Small intestine (tissue), 7 donors: ENCODE results near the gene ZNF521. TPM values are rescaled to one million over a fixed set of nuclear protein-coding genes. Genes with fewer than 3 reads are reported as not detected.

ENCODE experiments used
- DNase-seq, 2 donors: peaks; one replicate each; pipeline versions ENCODE4 v3.0.0 to v3.0.0-alpha.2; 2013
- FAIRE-seq: peaks from 2 replicates; lab custom pipeline; 2012; peaks lifted over from hg19 to GRCh38; lab: Jason Lieb, UNC
- H3K27ac ChIP-seq, 3 donors: one replicate each; pipeline ENCODE4 v1.5.1; 2013; ENCODE audit warnings: low read length in 2 of 3, mild to moderate bottlenecking in 2 of 3, control low read depth in 1 of 3, inconsistent platforms in 1 of 3, low read depth in 1 of 3, moderate library complexity in 1 of 3
- H3K27me3 ChIP-seq, 3 donors: one replicate each; pipeline ENCODE4 v1.6.1; 2013; ENCODE audit warnings: low read length in 3 of 3, inconsistent platforms in 1 of 3; ENCODE audit not compliant: control insufficient read depth in 3 of 3, insufficient read depth in 3 of 3
- H3K36me3 ChIP-seq, 3 donors: one replicate each; pipeline ENCODE4 v1.6.1; 2013; ENCODE audit warnings: low read length in 3 of 3, inconsistent platforms in 1 of 3, low read depth in 1 of 3, mild to moderate bottlenecking in 1 of 3, moderate library complexity in 1 of 3; ENCODE audit not compliant: control insufficient read depth in 3 of 3, insufficient read depth in 2 of 3
- H3K4me1 ChIP-seq, 3 donors: one replicate each; pipeline ENCODE4 v1.6.1; 2013; ENCODE audit warnings: low read length in 2 of 3, inconsistent platforms in 1 of 3, low read depth in 1 of 3, mild to moderate bottlenecking in 1 of 3, moderate library complexity in 1 of 3; ENCODE audit not compliant: control insufficient read depth in 3 of 3, insufficient read depth in 2 of 3
- H3K4me3 ChIP-seq, 3 donors: one replicate each; pipeline ENCODE4 v1.5.1; 2013; ENCODE audit warnings: low read length in 3 of 3, control low read depth in 1 of 3, inconsistent platforms in 1 of 3, low read depth in 1 of 3, mild to moderate bottlenecking in 1 of 3, moderate library complexity in 1 of 3
- H3K9me3 ChIP-seq, 2 donors: one replicate each; pipeline ENCODE4 v1.6.1; 2013; ENCODE audit warnings: low read depth in 1 of 2, low read length in 1 of 2; ENCODE audit not compliant: control insufficient read depth in 2 of 2, insufficient read depth in 1 of 2
- WGBS, 3 donors: extraction: QIAGEN DNeasy Blood & Tissue Kit; methylation state at CpG; one replicate each; pipeline ENCODE4 v1.1.7; 2013; 5-methylcytosine and 5-hydroxymethylcytosine counted together
- polyA plus RNA-seq, 4 donors: library from polyadenylated mRNA; stranded (reverse) in 3 of 4; unstranded in 1 of 4; fragments of 200-250 nt in 3 of 4; fragments of 120-200 nt in 1 of 4; gene quantifications; one replicate each; pipeline versions ENCODE4 v1.2.1 to v1.2.3, GENCODE V29; 2013
- donor health status: healthy with polysubstance abuse.
- donor health status: control.
- donor health status: control.
- donor health status: Bipolar disorder and iron deficiency.
- donor health status: healthy.

ZNF521 gene
- polyA plus RNA-seq, 4 donors, result 3.5 to 5.5 (median 3.9) TPM; not detected in 1

DNA sequence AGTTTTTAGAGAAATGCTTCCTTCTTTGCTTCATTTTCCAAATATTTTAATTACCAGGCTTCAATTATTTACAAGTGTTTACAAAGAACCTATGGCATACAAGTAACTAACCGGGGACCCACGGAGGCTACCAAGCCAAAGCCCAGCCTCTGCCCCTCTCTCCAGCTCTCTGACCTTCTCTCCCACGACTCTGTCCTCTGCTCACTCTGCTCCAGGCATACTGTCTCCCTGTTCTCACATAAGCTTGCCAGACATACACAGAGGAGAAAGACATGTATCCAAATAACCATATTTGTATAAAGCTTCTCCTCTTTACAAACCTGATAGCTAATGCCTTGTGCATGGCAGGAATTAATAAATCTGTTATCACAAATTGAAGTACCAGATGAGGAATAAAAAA, 141.3 kb downstream of the ZNF521 start:
- Histone ChIP-seq H3K4me3 (no peak overlapping the region), H3K36me3 (no peaks in the 10 kb centered on the region), H3K27ac (no peak overlapping the region), H3K4me1 (no peaks in the 10 kb centered on the region), H3K9me3 (no peaks in the 10 kb centered on the region), H3K27me3 (no peaks in the 10 kb centered on the region)
- DNase-seq (no peak), FAIRE-seq (no peak)
- 65 to 78% (median 72%) methylated on average over 3 of the region's 3 CpGs for WGBS, 3 donors

DNA sequence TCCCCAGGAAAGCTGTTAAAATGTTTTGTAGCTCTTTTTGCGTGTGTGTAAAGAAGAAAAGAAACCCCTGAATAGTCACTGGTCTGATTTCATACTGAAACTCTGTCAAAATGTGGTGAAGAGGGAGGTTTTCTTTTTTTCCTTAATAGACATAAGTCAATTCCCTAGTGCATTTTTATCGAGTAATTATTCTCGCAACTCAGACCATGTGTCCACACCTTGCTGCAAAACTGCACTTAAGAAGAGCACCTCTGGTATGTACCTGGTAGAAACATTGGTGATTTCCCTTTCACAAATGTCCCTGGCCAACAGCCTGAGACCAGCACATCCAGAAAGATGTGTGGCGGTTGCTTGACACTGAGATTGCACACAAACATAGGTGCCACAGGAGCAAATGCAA, 159.9 kb downstream of the ZNF521 start:
- Histone ChIP-seq H3K36me3 (no peaks in the 10 kb centered on the region), H3K27ac (no peak overlapping the region), H3K4me1 (no peaks in the 10 kb centered on the region), H3K9me3 (no peaks in the 10 kb centered on the region), H3K4me3 (no peak overlapping the region), H3K27me3 (peaks cover 0 to 2% (median 0%) of the 10 kb centered on the region in 3 donors)
- DNase-seq (no peak), FAIRE-seq (no peak)
- WGBS, 3 donors, result 81 to 87% (median 83%) methylated on average over 4 of the region's 4 CpGs

DNA sequence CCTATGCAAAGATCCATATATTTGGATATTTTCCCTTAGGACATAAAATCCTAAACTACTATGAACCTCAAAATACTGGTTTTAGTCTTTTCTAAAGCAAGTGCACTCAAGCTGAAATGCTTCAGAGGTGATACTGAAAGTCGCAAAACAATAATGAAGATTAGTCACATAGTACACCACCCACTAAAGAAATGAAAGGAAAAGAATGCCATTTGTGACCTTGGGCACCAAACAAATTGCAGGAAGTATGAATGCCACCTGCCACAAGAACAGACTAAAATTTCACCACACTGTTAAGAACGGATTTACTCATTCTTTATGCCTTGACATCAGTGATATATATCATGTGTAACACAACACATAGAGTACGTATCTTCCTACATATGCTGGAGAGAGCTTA, 161.5 kb downstream of the ZNF521 start:
- 28 to 69% (median 42%) methylated on average over 3 of the region's 3 CpGs for WGBS, 3 donors
- Histone ChIP-seq H3K9me3 (no peaks in the 10 kb centered on the region), H3K4me1 (no peaks in the 10 kb centered on the region), H3K4me3 (no peak overlapping the region), H3K36me3 (no peaks in the 10 kb centered on the region), H3K27ac (no peak overlapping the region), H3K27me3 (peaks cover 0 to 2% (median 0%) of the 10 kb centered on the region in 3 donors)
- peak in 1 of 2 donors; percentile 10 for DNase-seq
- no peak for FAIRE-seq

DNA sequence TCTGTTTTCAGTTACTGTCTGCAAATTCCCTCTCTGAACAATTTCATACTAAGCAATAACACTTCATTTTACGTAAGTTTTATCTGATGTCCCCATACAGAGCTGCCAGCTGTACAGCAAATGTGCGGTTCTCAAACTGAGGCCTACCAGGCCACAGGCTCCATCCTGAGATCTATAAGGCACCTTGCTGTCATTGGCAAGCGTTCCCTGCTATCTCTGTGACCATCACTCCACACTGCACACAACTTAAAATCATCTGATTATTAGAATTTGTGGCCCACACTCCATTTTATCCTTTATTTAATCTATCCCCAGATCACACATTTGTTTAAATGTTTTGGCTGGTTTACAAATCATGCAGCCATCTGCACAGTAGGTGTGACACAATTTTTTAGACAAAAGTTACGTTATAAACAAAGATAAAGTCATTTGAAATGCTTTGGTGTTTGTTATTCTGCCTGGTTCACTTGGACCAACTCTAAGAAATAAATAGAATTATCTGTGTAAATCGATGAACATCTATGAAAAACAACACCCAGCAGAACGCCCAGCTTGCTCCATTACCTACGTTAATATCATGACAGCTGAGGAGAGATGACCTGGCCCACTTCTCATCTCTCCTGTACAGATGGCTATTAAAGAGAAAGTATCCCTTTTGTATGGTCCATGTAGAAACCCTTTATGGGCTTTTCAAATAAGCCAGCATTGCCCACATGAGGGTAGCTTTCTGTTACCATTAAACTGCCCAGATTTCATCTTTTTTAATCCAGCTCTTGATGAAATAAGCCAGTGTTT, 162.4 kb downstream of the ZNF521 start:
- Histone ChIP-seq H3K27ac (no peak overlapping the region), H3K36me3 (no peaks in the 10 kb centered on the region), H3K4me3 (no peak overlapping the region), H3K27me3 (peaks cover 0 to 2% (median 0%) of the 10 kb centered on the region in 3 donors), H3K9me3 (no peaks in the 10 kb centered on the region), H3K4me1 (no peaks in the 10 kb centered on the region)
- no peak for DNase-seq
- no peak for FAIRE-seq
- WGBS, 3 donors, result 78 to 82% (median 81%) methylated on average over 7 of the region's 7 CpGs

DNA sequence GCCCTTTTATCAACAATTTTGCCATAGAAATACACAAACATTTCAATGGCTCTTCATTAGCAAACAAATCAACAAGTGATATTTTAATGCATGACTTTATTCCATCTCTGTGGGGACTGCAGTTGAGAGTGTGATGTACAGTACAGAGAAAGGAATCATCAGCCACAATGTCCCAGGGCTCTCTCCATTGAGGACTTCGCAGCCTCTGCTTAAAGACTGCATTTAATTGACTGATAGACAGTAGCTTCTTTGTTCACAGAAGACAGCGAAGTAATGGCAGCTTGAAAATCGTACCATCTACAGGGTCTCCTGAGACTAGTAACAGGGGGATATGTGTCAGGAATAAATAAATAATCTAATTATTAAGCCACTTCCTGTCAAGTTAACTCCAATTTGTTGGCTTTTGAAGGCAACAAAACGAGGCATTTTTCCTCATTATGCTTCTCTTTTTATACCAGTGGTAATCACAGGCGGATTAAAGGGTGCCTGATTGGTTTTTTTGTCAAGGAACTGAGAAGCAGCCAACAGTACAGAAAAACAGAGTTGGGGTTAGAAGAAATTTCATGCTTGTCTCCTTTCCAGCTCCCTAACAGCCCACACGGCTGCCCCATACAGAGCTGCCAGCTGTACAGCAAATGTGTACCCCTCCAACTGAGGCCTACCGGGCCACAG, 164.3 kb downstream of the ZNF521 start:
- no peak for FAIRE-seq
- Histone ChIP-seq H3K27ac (no peak overlapping the region), H3K36me3 (no peaks in the 10 kb centered on the region), H3K9me3 (no peaks in the 10 kb centered on the region), H3K4me1 (no peaks in the 10 kb centered on the region), H3K4me3 (no peak overlapping the region), H3K27me3 (peaks cover 0 to 2% (median 0%) of the 10 kb centered on the region in 3 donors)
- WGBS, 3 donors, result 80 to 83% (median 81%) methylated on average over 7 of the region's 7 CpGs
- DNase-seq, result no peak

DNA sequence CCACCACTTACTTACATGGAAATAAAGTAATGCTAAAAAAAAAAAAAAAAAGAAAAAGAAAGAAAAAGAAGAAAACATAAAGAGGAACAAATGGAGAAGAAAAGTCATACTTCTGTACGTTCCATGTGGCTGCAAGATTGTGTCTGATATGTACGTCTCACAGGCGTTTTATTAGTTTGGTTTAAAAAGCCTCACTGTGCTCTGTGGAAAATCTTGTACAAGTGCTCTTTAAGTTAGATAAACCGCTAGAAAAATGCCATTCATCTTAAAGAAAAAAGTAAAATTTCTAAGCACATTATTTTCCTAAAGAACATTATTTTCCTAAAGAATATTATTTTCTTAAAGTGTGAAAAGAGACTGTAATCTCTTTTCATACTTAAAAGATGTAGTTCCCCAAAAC, 165.1 kb downstream of the ZNF521 start:
- WGBS, 3 donors, result 78 to 85% (median 84%) methylated on average over 4 of the region's 4 CpGs
- Histone ChIP-seq H3K4me3 (no peak overlapping the region), H3K27ac (no peak overlapping the region), H3K9me3 (no peaks in the 10 kb centered on the region), H3K4me1 (no peaks in the 10 kb centered on the region), H3K27me3 (no peaks in the 10 kb centered on the region), H3K36me3 (no peaks in the 10 kb centered on the region)
- FAIRE-seq (no peak), DNase-seq (no peak)

DNA sequence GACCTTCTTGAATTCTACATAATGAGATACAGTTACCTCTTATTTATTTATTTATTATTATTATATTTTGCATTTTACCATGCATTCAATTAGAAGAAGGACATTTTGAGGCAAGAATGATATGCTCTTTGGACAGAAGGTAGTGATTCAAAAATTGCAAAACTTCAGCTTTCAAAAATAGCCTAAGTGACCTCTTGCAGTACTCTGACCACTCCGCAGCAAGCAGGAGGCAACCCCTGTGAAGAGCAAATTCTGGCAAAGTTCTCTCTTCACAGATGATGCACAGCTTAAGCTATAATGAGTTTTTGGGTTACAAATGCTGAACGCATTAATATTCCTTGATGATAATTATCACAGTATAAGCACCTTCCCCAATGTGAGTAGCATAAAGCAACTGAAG, 170.0 kb downstream of the ZNF521 start:
- Histone ChIP-seq H3K4me1 (no peaks in the 10 kb centered on the region), H3K4me3 (no peak overlapping the region), H3K27me3 (peaks cover 0 to 3% (median 0%) of the 10 kb centered on the region in 3 donors), H3K36me3 (no peaks in the 10 kb centered on the region), H3K9me3 (no peaks in the 10 kb centered on the region), H3K27ac (no peak overlapping the region)
- FAIRE-seq (no peak), DNase-seq (no peak)
- 94 to 99% (median 94%) methylated on average over 2 of the region's 2 CpGs for WGBS, 3 donors

DNA sequence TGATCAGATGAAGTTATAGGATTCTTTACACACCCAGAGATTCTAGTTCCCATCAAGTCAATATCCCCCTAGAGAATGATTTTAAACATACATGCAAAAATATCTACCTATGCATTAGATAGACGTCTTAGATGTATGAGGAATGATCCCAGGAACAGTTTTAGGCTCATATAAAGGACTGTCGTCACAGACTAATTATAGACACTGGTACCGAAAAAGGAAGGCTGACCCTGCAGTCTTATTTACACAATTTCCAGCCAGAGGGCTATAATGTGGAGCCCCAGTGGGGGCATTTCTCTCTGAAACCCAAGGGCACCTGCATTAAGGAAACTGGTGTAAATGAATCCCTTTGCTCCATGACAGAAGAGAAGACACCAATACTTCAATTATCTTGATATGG, 170.4 kb downstream of the ZNF521 start:
- DNase-seq, result no peak
- no peaks in the 10 kb centered on the region for H3K4me1 ChIP-seq
- 69 to 80% (median 70%) methylated on average over 3 of the region's 3 CpGs for WGBS, 3 donors
- H3K36me3 ChIP-seq, result no peaks in the 10 kb centered on the region
- no peak overlapping the region for H3K4me3 ChIP-seq
- FAIRE-seq, result no peak
- peaks cover 0 to 3% (median 0%) of the 10 kb centered on the region in 3 donors for H3K27me3 ChIP-seq
- no peak overlapping the region for H3K27ac ChIP-seq
- no peaks in the 10 kb centered on the region for H3K9me3 ChIP-seq
